ENCODE results near the gene MZF1. TPM values are rescaled to one million over a fixed set of nuclear protein-coding genes. Genes with fewer than 3 reads are reported as not detected.

MZF1 gene
- total RNA-seq, 4 donors from 2014 or later, result 6.8 to 21.5 (median 15.1) TPM

DNA sequence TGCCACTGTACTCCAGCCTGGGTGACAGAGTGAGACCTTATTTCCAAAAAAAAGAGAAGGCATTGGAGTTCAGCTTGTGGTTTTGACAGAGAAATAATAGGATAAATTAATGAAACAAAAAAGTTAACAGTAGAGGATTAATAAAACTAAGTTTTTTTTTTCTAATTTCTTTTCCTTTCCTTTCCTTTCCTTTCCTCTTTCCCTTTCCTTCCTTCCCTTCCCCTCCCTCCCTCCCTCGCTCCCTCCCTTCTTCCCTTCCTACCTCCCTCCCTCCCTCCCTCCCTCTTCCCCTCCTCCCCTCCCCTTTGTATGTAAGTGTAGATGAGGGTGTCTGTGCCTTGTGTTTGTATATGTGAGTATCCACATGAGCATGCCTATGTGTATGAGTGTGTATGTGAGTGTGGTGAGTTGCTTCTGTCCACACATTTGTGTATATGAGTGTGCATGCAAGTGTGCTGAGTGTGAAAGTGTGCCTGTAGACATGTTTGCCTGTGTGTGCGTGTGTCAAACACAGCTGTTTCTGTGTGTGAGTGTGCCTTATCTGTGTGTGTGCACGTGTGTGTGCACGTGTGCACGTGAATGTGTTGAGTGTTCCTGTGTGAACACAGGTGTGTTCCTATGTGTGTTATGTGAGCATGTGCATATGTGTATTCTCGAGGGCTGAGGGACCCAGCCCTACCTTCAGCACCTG is 12.5 kb upstream of the MZF1 start:
- intact Hi-C loops (cut with DNase I; ENCODE audit: low total_unique reads) (no loop called here), in situ Hi-C loops (cut with MboI; ENCODE audit: low sequenced_read_pairs in 4 of 4) (no loop called here)
- no peak for TF ChIP-seq CTCF (IDR thresholded peaks at IDR 0.05 in 4 of 5, conservative IDR thresholded peaks at IDR 0.05 in 1 of 5)
- no peak for TF ChIP-seq POLR2A (IDR thresholded peaks at IDR 0.05)
- no peak overlapping the region for H3K4me3 ChIP-seq
- DNase-seq, result no peak
- H3K27ac ChIP-seq, result no peak overlapping the region
- ATAC-seq, result no peak
- no peaks in the 10 kb centered on the region for H3K4me1 ChIP-seq
- no peaks in the 10 kb centered on the region for H3K27me3 ChIP-seq
- peaks cover 0 to 19% of the 10 kb centered on the region in 2 donors for H3K36me3 ChIP-seq
- no peaks in the 10 kb centered on the region for H3K9me3 ChIP-seq

DNA sequence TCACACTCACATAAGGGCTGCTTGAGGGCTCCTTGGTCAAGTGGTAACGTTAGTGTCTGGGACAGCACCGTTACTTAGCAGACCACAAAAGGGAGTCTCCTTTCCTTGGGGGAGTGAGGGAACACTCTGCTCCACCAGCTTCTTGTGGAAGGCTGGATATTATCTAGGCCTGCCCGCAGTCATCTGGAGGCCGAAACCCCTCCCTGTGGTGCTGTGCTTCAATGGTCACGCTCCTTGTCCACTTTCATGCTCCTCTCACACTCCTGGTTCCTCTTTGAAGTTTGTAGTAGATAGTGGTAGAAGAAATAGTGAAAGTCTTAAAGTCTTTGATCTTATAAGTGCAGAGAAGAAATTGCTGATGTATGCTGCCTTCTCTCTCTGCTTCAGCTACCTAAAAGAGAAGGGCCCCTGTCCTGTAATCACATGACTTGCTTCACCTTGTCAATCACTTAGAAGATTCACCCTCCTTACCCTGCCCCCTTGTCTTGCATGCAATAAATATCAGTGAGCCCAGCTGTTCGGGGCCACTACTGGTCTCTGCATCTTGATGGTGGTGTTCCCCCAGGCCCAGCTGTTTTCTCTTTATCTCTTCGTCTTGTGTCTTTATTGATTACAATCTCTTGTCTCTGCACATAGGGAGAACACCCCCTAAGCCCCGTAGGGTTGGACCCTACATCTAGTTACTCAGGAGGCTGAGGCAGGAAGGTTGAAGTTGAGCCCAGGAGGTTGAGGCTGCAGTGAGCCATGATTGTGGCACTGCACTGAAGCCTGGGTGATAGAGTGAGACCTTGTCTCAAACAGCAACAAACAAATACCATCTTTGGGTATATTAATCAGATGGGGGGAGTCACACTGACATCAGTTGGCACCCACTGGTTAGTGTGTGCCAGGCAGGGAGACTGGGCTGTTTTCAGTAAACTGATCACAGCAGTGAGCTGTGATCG is 11.6 kb upstream of the MZF1 start:
- Histone ChIP-seq H3K36me3 (peaks cover 0 to 19% of the 10 kb centered on the region in 2 donors), H3K27ac (no peak overlapping the region), H3K4me1 (no peaks in the 10 kb centered on the region), H3K4me3 (no peak overlapping the region), H3K9me3 (no peaks in the 10 kb centered on the region), H3K27me3 (no peaks in the 10 kb centered on the region)
- intact Hi-C loops (cut with DNase I; ENCODE audit: low total_unique reads) (no loop called here), in situ Hi-C loops (cut with MboI; ENCODE audit: low sequenced_read_pairs in 4 of 4) (no loop called here)
- DNase-seq (no peak), ATAC-seq (no peak)
- TF ChIP-seq CTCF (IDR thresholded peaks at IDR 0.05 in 4 of 5, conservative IDR thresholded peaks at IDR 0.05 in 1 of 5), result no peak
- TF ChIP-seq POLR2A (IDR thresholded peaks at IDR 0.05), result no peak

GRCh38 chr19:58582985-58583384 is 9.8 kb upstream of the MZF1 start:
- ATAC-seq (no peak), DNase-seq (no peak)
- in situ Hi-C loops (cut with MboI; ENCODE audit: low sequenced_read_pairs in 4 of 4), result no loop called here

More at GRCh38 chr19:58582985-58583384, 9.8 kb upstream of the MZF1 start:
- no peaks in the 10 kb centered on the region for H3K4me1 ChIP-seq
- no peak overlapping the region for H3K27ac ChIP-seq
- H3K27me3 ChIP-seq, result no peaks in the 10 kb centered on the region
- no peak overlapping the region for H3K4me3 ChIP-seq
- H3K9me3 ChIP-seq, result no peaks in the 10 kb centered on the region
- H3K36me3 ChIP-seq, result peaks cover 0 to 19% of the 10 kb centered on the region in 2 donors
- TF ChIP-seq POLR2A (IDR thresholded peaks at IDR 0.05) (no peak), CTCF (IDR thresholded peaks at IDR 0.05 in 4 of 5, conservative IDR thresholded peaks at IDR 0.05 in 1 of 5) (no peak)
- intact Hi-C loops (cut with DNase I; ENCODE audit: low total_unique reads), result no loop called here

Data from gastrocnemius medialis (tissue), 4 donors.